Mesodermal cell (in vitro differentiated cells): ENCODE results near the gene MPZL1.
A peak's percentile ranks its signal among the peaks of the same experiment; 100 is the strongest.
"Not testable (repeated sequence)": the region's sequence is repeated elsewhere in the genome, so short reads cannot be mapped to it uniquely, and the experiment has no call there.

Source experiments
- H3K27ac ChIP-seq: 2 replicates; pipeline ENCODE4 v1.7.0; 2013; ENCODE audit warnings: mild to moderate bottlenecking, low read depth, low read length, moderate library complexity; ENCODE audit not compliant: severe bottlenecking
- H3K36me3 ChIP-seq: 2 replicates; pipeline ENCODE4 v1.7.1; 2013; ENCODE audit warnings: mild to moderate bottlenecking, low read length, moderate library complexity; ENCODE audit not compliant: control insufficient read depth, insufficient read depth
- H3K4me1 ChIP-seq: one replicate; pipeline ENCODE4 v1.7.1; 2013; ENCODE audit warnings: mild to moderate bottlenecking, low read length; ENCODE audit not compliant: insufficient read depth, control insufficient read depth, poor library complexity, severe bottlenecking
- H3K4me3 ChIP-seq: 2 replicates; pipeline ENCODE4 v1.7.0; 2013; ENCODE audit warnings: low read length, control low read depth, mild to moderate bottlenecking; ENCODE audit not compliant: insufficient read depth, poor library complexity, severe bottlenecking; ENCODE audit errors: extremely low read depth
- H3K9me3 ChIP-seq: 2 replicates; pipeline ENCODE4 v1.7.1; 2013; ENCODE audit warnings: mild to moderate bottlenecking, low read length, moderate library complexity; ENCODE audit not compliant: control insufficient read depth
- WGBS, 2 experiments: methylation state at CpG; one replicate each; pipeline ENCODE4 v1.1.5; 2013; ENCODE audit warnings: missing lambda C conversion rate in 2 of 2; ENCODE audit not compliant: insufficient coverage in 2 of 2; 5-methylcytosine and 5-hydroxymethylcytosine counted together

MPZL1 gene

DNA sequence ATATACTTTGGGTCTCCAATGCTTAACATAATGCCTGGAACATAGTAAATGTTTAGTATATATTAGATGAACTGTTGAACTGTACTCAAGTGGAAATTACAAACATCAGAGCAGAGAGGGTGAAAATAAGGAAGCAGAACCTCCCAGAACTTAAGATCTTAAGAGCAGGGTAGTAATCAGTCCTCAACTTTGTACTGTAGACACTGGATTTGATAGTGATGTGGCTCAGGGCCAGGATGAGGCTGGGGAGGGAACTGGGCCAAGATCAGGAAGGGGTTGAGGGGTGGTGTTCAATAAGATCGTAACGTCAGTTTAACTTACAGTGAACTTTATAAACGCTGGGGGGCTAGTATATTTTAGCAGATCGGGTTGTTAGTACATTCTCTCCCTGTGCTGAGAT, 15.4 kb downstream of the MPZL1 start:
- WGBS, 2 experiments: 95 to 96% methylated on average over 4 of the region's 4 CpGs
- H3K4me1 ChIP-seq: peaks cover 13% of the 10 kb centered on the region
- no peak overlapping the region for H3K27ac ChIP-seq
- H3K9me3 ChIP-seq: peaks cover 15% of the 10 kb centered on the region
- H3K36me3 ChIP-seq: peaks cover 85% of the 10 kb centered on the region
- H3K4me3 ChIP-seq: no peak overlapping the region

DNA sequence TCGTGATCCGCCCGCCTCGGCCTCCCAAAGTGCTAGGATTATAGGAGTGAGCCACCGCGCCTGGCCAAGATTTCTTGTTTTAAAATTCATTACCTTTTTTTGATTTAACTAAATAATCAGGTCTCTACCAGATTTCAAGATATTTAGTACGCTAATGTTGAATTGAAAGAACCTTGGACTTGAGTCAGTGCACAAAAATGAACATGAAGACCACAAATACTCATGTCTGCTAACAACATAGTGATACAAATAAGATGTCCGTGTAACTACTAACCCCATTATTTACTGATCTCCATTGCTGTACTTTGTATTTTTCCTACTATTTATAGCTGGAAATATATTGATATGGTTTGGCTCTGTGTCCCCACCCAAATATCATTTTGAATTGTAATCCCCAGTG, 16.4 kb downstream of the MPZL1 start:
- H3K4me1 ChIP-seq: peaks cover 13% of the 10 kb centered on the region
- 98 to 100% methylated on average over 5 to 6 of the region's 8 CpGs for WGBS, 2 experiments
- no peak overlapping the region for H3K27ac ChIP-seq

DNA sequence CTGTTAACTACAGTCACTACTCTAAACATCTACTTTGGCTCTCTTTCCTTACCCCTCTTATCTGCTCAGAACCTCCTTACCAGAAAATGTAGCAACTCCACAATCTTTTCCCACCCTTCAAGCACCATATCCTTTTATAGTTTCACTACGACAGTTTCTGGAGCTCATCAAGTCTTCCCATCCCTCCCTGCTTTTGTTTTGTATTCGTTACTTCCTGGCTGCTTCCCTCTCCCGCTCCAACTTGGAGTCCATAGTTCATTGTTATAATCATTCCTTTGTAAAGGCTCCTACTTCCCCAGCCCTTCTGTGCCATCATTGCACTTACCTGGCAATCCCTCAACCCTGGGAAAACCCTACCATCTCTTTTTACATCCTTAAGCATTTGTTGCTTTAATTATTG, 18.0 kb downstream of the MPZL1 start:
- H3K36me3 ChIP-seq: peaks cover 62% of the 10 kb centered on the region
- H3K9me3 ChIP-seq: peaks cover 15% of the 10 kb centered on the region
- H3K4me1 ChIP-seq: peaks cover 15% of the 10 kb centered on the region
- WGBS, 2 experiments: 72 to 94% methylated on average over 2 to 3 of the region's 3 CpGs
- no peak overlapping the region for H3K4me3 ChIP-seq
- peak overlapping the region; percentile 19 for H3K27ac ChIP-seq

More for the DNA sequence above, 16.4 kb downstream of the MPZL1 start:
- Histone ChIP-seq H3K9me3 (peaks cover 15% of the 10 kb centered on the region), H3K36me3 (peaks cover 75% of the 10 kb centered on the region), H3K4me3 (no peak overlapping the region)

DNA sequence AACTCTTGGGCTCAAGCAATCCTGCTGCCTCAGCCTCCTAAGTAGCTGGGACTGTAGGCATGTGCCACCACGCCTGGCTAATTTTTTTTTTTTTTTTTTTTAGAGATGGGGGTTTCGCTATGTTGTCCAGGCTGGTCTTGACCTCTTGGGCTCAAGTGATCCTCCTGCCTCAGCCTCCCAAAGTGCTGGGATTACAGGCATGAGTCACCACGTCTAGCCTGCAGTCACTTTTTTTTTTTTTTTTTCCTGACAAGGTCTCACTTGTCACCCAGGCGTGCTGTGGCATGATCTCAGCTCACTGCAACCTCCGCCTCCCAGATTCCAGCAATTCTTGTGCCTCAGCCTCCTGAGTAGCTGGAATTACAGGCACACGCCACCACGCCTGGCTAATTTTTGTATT, 19.3 kb downstream of the MPZL1 start:
- H3K4me3 ChIP-seq, H3K27ac ChIP-seq: not testable (repeated sequence)
- Histone ChIP-seq H3K36me3 (peaks cover 57% of the 10 kb centered on the region), H3K4me1 (peaks cover 18% of the 10 kb centered on the region), H3K9me3 (peaks cover 15% of the 10 kb centered on the region)
- 97 to 98% methylated on average over 6 of the region's 7 CpGs for WGBS, 2 experiments

DNA sequence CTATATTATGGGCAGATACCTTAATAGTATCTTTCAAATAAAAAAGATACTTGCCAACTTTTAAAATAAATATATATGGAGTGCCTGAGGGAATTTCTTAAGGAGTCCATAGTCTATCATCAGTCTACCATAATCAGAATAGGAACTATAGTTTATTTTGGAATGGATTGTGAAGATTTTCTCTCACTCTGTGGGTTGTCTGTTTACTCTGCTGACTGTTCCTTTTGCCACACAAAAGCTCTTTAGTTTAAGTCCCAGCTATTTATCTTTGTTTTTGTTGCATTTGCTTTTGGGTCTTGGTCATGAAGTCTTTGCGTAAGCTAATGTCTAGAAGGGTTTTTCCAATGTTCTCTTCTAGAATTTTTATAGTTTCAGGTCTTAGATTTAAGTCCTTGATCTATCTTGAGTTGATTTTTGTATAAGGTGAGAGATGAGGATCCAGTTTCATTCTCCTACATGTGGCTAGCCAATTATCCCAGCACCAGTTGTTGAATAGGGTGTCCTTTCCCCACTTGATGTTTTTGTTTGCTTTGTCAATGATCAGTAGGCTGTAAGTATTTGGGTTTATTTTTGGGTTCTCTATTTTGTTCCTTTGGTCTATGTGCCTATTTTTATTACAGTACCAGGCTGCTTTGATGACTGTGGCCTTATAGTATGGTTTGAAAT, 20.7 kb downstream of the MPZL1 start:
- Histone ChIP-seq H3K4me1 (peaks cover 22% of the 10 kb centered on the region), H3K9me3 (peaks cover 12% of the 10 kb centered on the region), H3K36me3 (peaks cover 49% of the 10 kb centered on the region)
- 80% methylated on average over 1 of the region's 1 CpG; no CpG with 5 or more reads in 1 of the 2 experiments for WGBS, 2 experiments
- not testable (repeated sequence) for H3K4me3 ChIP-seq, H3K27ac ChIP-seq

DNA sequence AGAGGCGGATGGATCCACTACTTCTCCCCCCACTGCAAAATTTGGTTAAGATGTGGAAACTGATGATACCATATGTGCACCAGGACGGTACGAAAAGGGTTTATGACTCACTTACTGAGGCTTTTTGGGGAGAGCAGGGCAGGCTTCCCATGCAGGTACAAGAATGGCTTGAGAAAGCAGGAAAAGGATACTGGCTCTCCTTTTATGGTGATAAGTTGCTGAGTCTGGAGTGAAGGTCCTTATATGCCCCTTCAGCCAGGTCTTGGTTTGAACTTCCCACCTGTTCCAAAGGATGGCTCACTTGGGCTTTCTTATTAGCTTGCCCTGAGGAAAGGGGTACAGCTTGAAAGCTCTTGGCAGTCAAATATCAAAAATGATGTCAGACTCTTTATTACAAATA, 23.1 kb downstream of the MPZL1 start:
- Histone ChIP-seq H3K9me3 (peaks cover 4% of the 10 kb centered on the region), H3K4me3 (no peak overlapping the region), H3K4me1 (peaks cover 22% of the 10 kb centered on the region), H3K36me3 (peaks cover 27% of the 10 kb centered on the region), H3K27ac (no peak overlapping the region)
- 86 to 100% methylated on average over 2 of the region's 3 CpGs for WGBS, 2 experiments

DNA sequence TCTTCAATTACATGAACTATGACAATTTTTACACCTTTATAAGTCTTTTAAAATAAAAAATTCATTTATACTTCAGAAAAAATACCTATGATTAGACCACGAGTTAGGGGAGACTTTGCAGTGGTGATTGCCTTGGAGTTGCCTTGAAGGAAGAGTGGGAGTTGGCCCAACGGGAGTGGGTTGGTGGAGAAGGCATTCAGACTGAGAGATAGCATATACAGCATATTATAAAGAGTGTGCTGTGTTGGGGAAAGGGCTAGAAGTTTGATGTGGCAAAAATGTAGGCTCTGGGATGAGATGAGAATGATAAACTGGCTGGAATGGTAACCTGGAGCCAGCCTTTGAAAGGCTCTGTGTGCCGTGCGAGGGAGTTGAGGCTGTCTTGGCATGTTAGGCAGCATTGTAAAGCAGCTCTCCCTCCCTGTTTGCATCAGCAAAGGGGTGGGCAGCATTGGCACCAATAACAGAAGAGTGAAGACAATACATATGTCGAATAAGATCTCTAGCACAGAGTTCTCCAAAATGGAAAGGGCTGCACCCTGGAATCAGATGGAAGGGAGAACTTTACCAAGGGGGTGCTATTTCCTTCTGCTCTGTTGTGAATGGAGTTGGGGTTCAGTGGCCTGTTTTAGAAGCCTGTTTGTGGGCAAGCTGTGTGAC, 24.4 kb downstream of the MPZL1 start:
- Histone ChIP-seq H3K4me1 (peaks cover 22% of the 10 kb centered on the region), H3K27ac (no peak overlapping the region), H3K36me3 (peaks cover 17% of the 10 kb centered on the region), H3K4me3 (no peak overlapping the region), H3K9me3 (no peaks in the 10 kb centered on the region)
- 86 to 91% methylated on average over 2 to 4 of the region's 5 CpGs for WGBS, 2 experiments

DNA sequence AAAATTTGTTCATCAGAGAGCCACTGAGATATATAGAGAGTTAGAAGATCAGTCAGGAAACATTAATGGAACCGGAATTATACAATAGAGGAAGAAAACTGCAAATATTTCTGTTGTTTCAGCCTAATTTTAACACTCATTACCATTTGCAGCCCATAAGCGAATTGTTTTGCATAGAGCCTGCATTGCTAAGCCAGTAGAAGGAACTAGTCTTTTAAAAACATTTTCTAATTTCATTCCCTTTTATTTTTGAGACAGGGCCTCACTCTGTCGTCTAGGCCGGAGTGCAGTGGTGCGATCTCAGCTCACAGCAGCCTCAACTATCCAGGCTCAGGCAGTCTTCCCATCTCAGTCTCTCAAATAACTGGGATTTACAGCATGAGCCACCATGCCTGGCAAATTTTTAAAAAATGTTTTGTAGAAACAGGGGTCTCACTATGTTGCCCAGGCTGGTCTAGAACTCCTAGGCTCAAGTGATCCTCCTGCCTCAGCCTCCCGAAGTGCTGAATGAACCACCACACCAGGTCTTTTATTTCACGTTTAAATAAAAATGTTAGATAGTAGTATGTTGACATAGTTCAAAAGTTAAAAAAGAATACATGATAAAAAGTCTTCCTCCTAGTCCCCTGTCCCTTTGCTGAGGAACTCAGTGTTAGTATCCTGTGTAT, 25.3 kb downstream of the MPZL1 start:
- 96% methylated on average over 4 to 5 of the region's 7 CpGs for WGBS, 2 experiments
- no peak overlapping the region for H3K4me3 ChIP-seq
- no peaks in the 10 kb centered on the region for H3K9me3 ChIP-seq
- no peak overlapping the region for H3K27ac ChIP-seq
- peaks cover 18% of the 10 kb centered on the region for H3K4me1 ChIP-seq
- H3K36me3 ChIP-seq: peaks cover 17% of the 10 kb centered on the region

DNA sequence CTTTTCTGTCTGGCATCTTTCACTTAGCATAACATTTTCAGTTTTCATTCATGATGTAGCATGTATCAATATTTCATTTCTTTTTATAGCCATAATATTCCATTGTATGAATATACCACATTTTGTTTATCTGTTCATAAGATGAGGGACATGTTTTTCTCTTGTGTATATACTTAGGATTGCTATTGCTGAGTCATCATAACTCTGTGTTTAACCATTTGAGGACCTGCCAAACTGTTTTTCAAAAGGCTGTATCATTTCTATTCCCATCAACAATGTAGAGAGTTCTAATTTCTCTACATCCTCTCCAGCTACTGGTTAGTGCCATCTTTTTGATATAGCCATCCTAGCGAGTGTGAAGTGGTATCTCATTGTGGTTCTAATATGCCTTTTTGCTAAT, 26.2 kb downstream of the MPZL1 start:
- Histone ChIP-seq H3K27ac (no peak overlapping the region), H3K9me3 (no peaks in the 10 kb centered on the region), H3K4me1 (peaks cover 27% of the 10 kb centered on the region), H3K36me3 (peaks cover 17% of the 10 kb centered on the region), H3K4me3 (no peak overlapping the region)
- WGBS, 2 experiments: no CpG with 5 or more reads among the region's 1 CpG

DNA sequence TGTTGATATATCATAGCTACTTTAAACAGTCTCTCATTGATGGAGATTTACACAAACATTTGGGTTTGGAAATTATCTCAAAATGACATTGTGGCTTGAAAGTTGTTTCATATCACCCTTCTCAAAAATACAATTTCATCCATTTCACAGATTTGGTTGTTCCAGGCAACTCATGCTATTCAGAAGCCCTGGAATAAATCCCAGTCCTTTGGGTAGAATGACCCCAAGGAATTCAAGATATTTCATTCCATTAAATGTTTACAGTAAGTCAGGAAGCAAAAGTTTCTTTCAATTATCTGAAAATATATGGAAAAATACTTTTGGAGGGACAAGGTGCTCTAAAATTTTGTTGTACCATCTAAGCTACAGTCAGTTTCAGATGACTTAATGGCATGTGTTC, 27.1 kb downstream of the MPZL1 start:
- H3K4me1 ChIP-seq: peaks cover 27% of the 10 kb centered on the region
- H3K9me3 ChIP-seq: no peaks in the 10 kb centered on the region
- H3K36me3 ChIP-seq: peaks cover 19% of the 10 kb centered on the region
- no peak overlapping the region for H3K27ac ChIP-seq
- no peak overlapping the region for H3K4me3 ChIP-seq

DNA sequence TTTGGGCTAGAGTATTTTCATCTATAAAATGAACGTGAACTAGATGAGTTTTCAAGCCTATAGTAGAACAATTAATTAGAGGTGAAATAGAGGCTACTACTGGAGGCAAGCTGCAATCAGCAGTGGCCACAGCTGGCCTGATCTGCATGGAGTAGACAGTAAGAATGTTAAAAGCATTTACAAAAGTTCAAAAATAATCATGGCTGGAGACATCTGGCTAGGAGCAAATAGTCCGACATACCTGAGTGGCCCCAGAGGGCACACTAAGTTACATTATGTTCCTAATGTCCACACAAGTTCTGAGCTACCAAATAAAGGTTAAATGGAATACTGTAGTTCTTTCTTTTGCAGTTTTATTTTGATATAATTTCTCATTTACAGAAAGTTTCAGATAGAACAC, 28.0 kb downstream of the MPZL1 start:
- no peak overlapping the region for H3K4me3 ChIP-seq
- peaks cover 18% of the 10 kb centered on the region for H3K36me3 ChIP-seq
- no peak overlapping the region for H3K27ac ChIP-seq
- peaks cover 25% of the 10 kb centered on the region for H3K4me1 ChIP-seq
- H3K9me3 ChIP-seq: no peaks in the 10 kb centered on the region
- 94 to 100% methylated on average over 1 to 2 of the region's 2 CpGs for WGBS, 2 experiments
